Thoracic aorta (tissue), 2 donors: ENCODE results near the gene RREB1. TPM values are rescaled to one million over a fixed set of nuclear protein-coding genes. Genes with fewer than 3 reads are reported as not detected.
A peak's percentile ranks its signal among the peaks of the same experiment; 100 is the strongest.
"Not testable (repeated sequence)": the region's sequence is repeated elsewhere in the genome, so short reads cannot be mapped to it uniquely, and the experiment has no call there.

Experiments used
- ATAC-seq: fragments of 150-250 bp; one replicate; pipeline ENCODE4 v1.8.0; 2017; ENCODE audit warnings: low read depth; ENCODE audit not compliant: insufficient number of reproducible peaks, low FRiP score
- DNase-seq: peaks from one replicate; pipeline ENCODE4 v3.0.0-alpha.2; 2020; ENCODE audit warnings: low spot score
- H3K27ac ChIP-seq, 2 donors: fragments of 200-600 bp; sonication (generic); 1 replicate in 1 of 2; 2 replicates in 1 of 2; pipeline ENCODE4 v1.5.1; 2016; ENCODE audit warnings: mild to moderate bottlenecking in 2 of 2, moderate library complexity in 2 of 2
- H3K27me3 ChIP-seq: fragments of 200-600 bp; sonication (generic); replicated peaks from 2 replicates; pipeline ENCODE4 v1.6.0; 2016; ENCODE audit warnings: mild to moderate bottlenecking; ENCODE audit not compliant: insufficient read depth
- H3K36me3 ChIP-seq: fragments of 200-600 bp; sonication (generic); one replicate; pipeline ENCODE4 v1.5.1; 2016
- H3K4me1 ChIP-seq, 2 donors: fragments of 200-600 bp; sonication (generic); 1 replicate in 1 of 2; 2 replicates in 1 of 2; pipeline versions ENCODE4 v1.5.1 to v1.6.0; 2016; ENCODE audit warnings: low read depth in 2 of 2, mild to moderate bottlenecking in 1 of 2; ENCODE audit not compliant: control insufficient read depth in 1 of 2
- H3K4me3 ChIP-seq: fragments of 200-600 bp; sonication (generic); 2 replicates; pipeline ENCODE4 v1.5.1; 2016; ENCODE audit warnings: mild to moderate bottlenecking
- H3K9me3 ChIP-seq: fragments of 200-600 bp; sonication (generic); 2 replicates; pipeline ENCODE4 v1.5.1; 2016
- CTCF ChIP-seq: fragments of 200-600 bp; sonication (generic); IDR thresholded peaks from one replicate; pipeline ENCODE4 v1.5.1; 2019; ENCODE audit warnings: antibody characterized with exemption
- total RNA-seq, 2 donors: library from RNA; depleted of rRNA; stranded (reverse); fragments of >200 nt; gene quantifications; one replicate each; pipeline versions ENCODE4 v1.1.0 to v1.2.3, GENCODE V29; 2016

The RREB1 gene
- total RNA-seq, 2 donors from 2014 or later, result 30.6 to 39.3 TPM

GRCh38 chr6:7264686-7265384 is 157.1 kb downstream of the RREB1 start:
- Histone ChIP-seq H3K27ac (no peak overlapping the region), H3K9me3 (no peaks in the 10 kb centered on the region), H3K4me3 (no peak overlapping the region), H3K27me3 (no peaks in the 10 kb centered on the region), H3K36me3 (no peaks in the 10 kb centered on the region), H3K4me1 (peaks cover 0 to 14% of the 10 kb centered on the region in 2 donors)
- ATAC-seq, result no peak
- no peak for TF ChIP-seq CTCF
- DNase-seq, result no peak

- not testable (repeated sequence) for DNase-seq, H3K9me3 ChIP-seq, H3K4me3 ChIP-seq, H3K27me3 ChIP-seq, H3K36me3 ChIP-seq, H3K27ac ChIP-seq, ATAC-seq
- H3K4me1 ChIP-seq, result peaks cover 0 to 12% of the 10 kb centered on the region in 2 donors
Observed at GRCh38 chr6:7265385-7265726, 157.6 kb downstream of the RREB1 start.

GRCh38 chr6:7267071-7267465 is 159.3 kb downstream of the RREB1 start:
- Histone ChIP-seq H3K4me3 (no peak overlapping the region), H3K27ac (no peak overlapping the region), H3K36me3 (no peaks in the 10 kb centered on the region), H3K27me3 (no peaks in the 10 kb centered on the region), H3K4me1 (no peaks in the 10 kb centered on the region), H3K9me3 (no peaks in the 10 kb centered on the region)
- TF ChIP-seq CTCF, result no peak
- DNase-seq (no peak), ATAC-seq (no peak)

- Histone ChIP-seq H3K27ac (no peak overlapping the region), H3K36me3 (no peaks in the 10 kb centered on the region), H3K4me3 (no peak overlapping the region), H3K9me3 (no peaks in the 10 kb centered on the region), H3K4me1 (no peaks in the 10 kb centered on the region), H3K27me3 (no peaks in the 10 kb centered on the region)
- ATAC-seq, result no peak
- TF ChIP-seq CTCF, result no peak
- DNase-seq, result peak; percentile 27
Observed at GRCh38 chr6:7267466-7268091, 159.8 kb downstream of the RREB1 start.

GRCh38 chr6:7268362-7268761 is 160.6 kb downstream of the RREB1 start:
- no peak for ATAC-seq
- Histone ChIP-seq H3K27ac (no peak overlapping the region), H3K4me1 (no peaks in the 10 kb centered on the region), H3K9me3 (no peaks in the 10 kb centered on the region), H3K4me3 (no peak overlapping the region), H3K36me3 (no peaks in the 10 kb centered on the region), H3K27me3 (no peaks in the 10 kb centered on the region)
- no peak for DNase-seq
- TF ChIP-seq CTCF, result no peak
